Sigmoid colon (tissue), 7 donors: ENCODE data around the gene MAP3K21. TPM values are rescaled to one million over a fixed set of nuclear protein-coding genes. Genes with fewer than 3 reads are reported as not detected.

Experiments used
- DNase-seq: peaks from one replicate; pipeline ENCODE4 v3.0.0-alpha.2; 2019
- H3K27ac ChIP-seq, 4 donors: fragments of 200-600 bp; sonication (generic); one replicate each; pipeline ENCODE4 v1.5.1; 2016 to 2019; ENCODE audit warnings: mild to moderate bottlenecking in 1 of 4
- H3K27me3 ChIP-seq, 3 donors: fragments of 200-600 bp; sonication (generic); one replicate each; pipeline ENCODE4 v1.5.1; 2019; ENCODE audit warnings: mild to moderate bottlenecking in 1 of 3
- H3K36me3 ChIP-seq, 4 donors: fragments of 200-600 bp; sonication (generic); one replicate each; pipeline ENCODE4 v1.5.1; 2016 to 2019
- H3K4me1 ChIP-seq, 4 donors: fragments of 200-600 bp; sonication (generic); one replicate each; pipeline ENCODE4 v1.5.1; 2017 to 2019
- H3K4me3 ChIP-seq, 4 donors: fragments of 200-600 bp; sonication (generic); one replicate each; pipeline ENCODE4 v1.5.1; 2017 to 2019; ENCODE audit warnings: mild to moderate bottlenecking in 2 of 4, moderate library complexity in 1 of 4
- H3K9me3 ChIP-seq, 4 donors: fragments of 200-600 bp in 3 of 4; sonication (generic) in 3 of 4; one replicate each; pipeline versions ENCODE4 v1.5.1 to v1.6.1; 2013 to 2019
- CTCF ChIP-seq, 4 experiments: fragments of 450-650 bp in 3 of 4; fragments of 200-600 bp in 1 of 4; IDR thresholded peaks; one replicate each; pipeline ENCODE4 v1.5.1; 2016 to 2019; ENCODE audit warnings: antibody characterized with exemption in 4 of 4, mild to moderate bottlenecking in 3 of 4, moderate library complexity in 2 of 4
- EP300 ChIP-seq, 4 donors: sonication (generic); formaldehyde crosslinking; IDR thresholded peaks; one replicate each; pipeline ENCODE4 v1.6.1; 2017; ENCODE audit warnings: antibody characterized with exemption in 4 of 4
- POLR2A ChIP-seq, 2 donors: fragments of 450-650 bp; IDR thresholded peaks; one replicate each; pipeline ENCODE4 v1.6.1; 2016; ENCODE audit warnings: antibody characterized with exemption in 2 of 2, mild to moderate bottlenecking in 2 of 2, moderate library complexity in 2 of 2
- POLR2AphosphoS5 ChIP-seq, 4 donors: sonication (generic); formaldehyde crosslinking; IDR thresholded peaks; one replicate each; pipeline ENCODE4 v1.6.1; 2017; ENCODE audit warnings: antibody characterized with exemption in 4 of 4
- WGBS, 2 donors: extraction: QIAGEN DNeasy Blood & Tissue Kit; methylation state at CpG; one replicate each; pipeline ENCODE4 v1.1.7; 2013; 5-methylcytosine and 5-hydroxymethylcytosine counted together
- intact Hi-C: fragments of 100-400 bp; cut with DNase I; formaldehyde crosslinking; loops from one replicate; pipeline ENCODE4 v1.15.1; 2023
- polyA plus RNA-seq, 3 donors: library from polyadenylated mRNA; stranded (reverse); fragments of 200-250 nt; gene quantifications; one replicate each; pipeline ENCODE4 v1.2.3, GENCODE V29; 2013
- total RNA-seq, 4 donors: library from RNA; depleted of rRNA; stranded (reverse); fragments of >200 nt; gene quantifications; one replicate each; pipeline ENCODE4 v1.1.0, GENCODE V29; 2016
- donor health status: healthy with polysubstance abuse.
- donor health status: Bipolar disorder and iron deficiency.
- donor health status: healthy.

MAP3K21 gene
- total and polyA plus RNA-seq, 7 donors, result 0.33 to 7.9 (median 0.81) TPM

- intact Hi-C loops, result no loop called here
- H3K27me3 ChIP-seq, result peaks cover 0 to 5% (median 0%) of the 10 kb centered on the region in 3 donors
- no peak for TF ChIP-seq CTCF (IDR thresholded peaks at IDR 0.05)
- no peak for TF ChIP-seq POLR2A (IDR thresholded peaks at IDR 0.05)
- no peak for TF ChIP-seq POLR2AphosphoS5 (IDR thresholded peaks at IDR 0.05)
- no peak for TF ChIP-seq EP300 (IDR thresholded peaks at IDR 0.05)
- H3K9me3 ChIP-seq, result no peaks in the 10 kb centered on the region
- H3K36me3 ChIP-seq, result no peaks in the 10 kb centered on the region
- 97 to 99% methylated on average over 1 of the region's 1 CpG for WGBS, 2 donors
- no peaks in the 10 kb centered on the region for H3K4me1 ChIP-seq
- H3K4me3 ChIP-seq, result no peak overlapping the region
- DNase-seq, result no peak
- no peak overlapping the region for H3K27ac ChIP-seq
Measured at GRCh38 chr1:233368789-233369130, 41.2 kb downstream of the MAP3K21 start.

GRCh38 chr1:233372218-233373120 is 44.9 kb downstream of the MAP3K21 start:
- no peaks in the 10 kb centered on the region for H3K36me3 ChIP-seq
- DNase-seq, result no peak
- 84 to 87% methylated on average over 12 of the region's 12 CpGs for WGBS, 2 donors
- H3K27ac ChIP-seq, result no peak overlapping the region
- intact Hi-C loops, result no loop called here
- no peaks in the 10 kb centered on the region for H3K27me3 ChIP-seq
- no peak for TF ChIP-seq POLR2A (IDR thresholded peaks at IDR 0.05)
- H3K9me3 ChIP-seq, result no peaks in the 10 kb centered on the region
- no peaks in the 10 kb centered on the region for H3K4me1 ChIP-seq
- no peak overlapping the region for H3K4me3 ChIP-seq

GRCh38 chr1:233373226-233373625 is 45.7 kb downstream of the MAP3K21 start:
- no peak for DNase-seq
- intact Hi-C loops, result no loop called here
- Histone ChIP-seq H3K27ac (no peak overlapping the region), H3K27me3 (no peaks in the 10 kb centered on the region), H3K36me3 (no peaks in the 10 kb centered on the region), H3K4me3 (no peak overlapping the region), H3K9me3 (no peaks in the 10 kb centered on the region), H3K4me1 (no peaks in the 10 kb centered on the region)
- TF ChIP-seq EP300 (IDR thresholded peaks at IDR 0.05) (no peak), POLR2AphosphoS5 (IDR thresholded peaks at IDR 0.05) (no peak), CTCF (IDR thresholded peaks at IDR 0.05) (no peak), POLR2A (IDR thresholded peaks at IDR 0.05) (no peak)
- WGBS, 2 donors, result 89 to 94% methylated on average over 6 of the region's 6 CpGs

DNA sequence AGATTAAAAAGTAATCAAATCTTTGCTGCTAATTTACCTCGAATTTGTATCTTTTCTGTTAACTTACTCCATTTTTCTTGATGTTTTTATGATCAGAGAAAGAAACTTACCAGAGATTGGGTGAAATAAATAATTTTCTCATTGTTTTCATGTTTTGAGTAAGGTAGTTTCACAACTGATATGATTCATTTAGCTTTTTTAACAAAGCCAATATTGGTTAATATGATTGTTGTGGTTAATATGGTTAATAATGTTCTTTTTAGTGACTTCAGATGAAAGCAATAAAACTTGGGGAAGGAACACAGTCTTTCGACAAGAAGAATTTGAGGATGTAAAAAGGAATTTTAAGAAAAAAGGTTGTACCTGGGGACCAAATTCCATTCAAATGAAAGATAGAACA is 48.1 kb downstream of the MAP3K21 start:
- WGBS, 2 donors, result 84 to 86% methylated on average over 2 of the region's 2 CpGs
- TF ChIP-seq POLR2AphosphoS5 (IDR thresholded peaks at IDR 0.05), result no peak
- TF ChIP-seq POLR2A (IDR thresholded peaks at IDR 0.05), result no peak
- no peak for TF ChIP-seq EP300 (IDR thresholded peaks at IDR 0.05)
- no peak for TF ChIP-seq CTCF (IDR thresholded peaks at IDR 0.05)
- Histone ChIP-seq H3K36me3 (no peaks in the 10 kb centered on the region), H3K4me3 (no peak overlapping the region), H3K4me1 (no peaks in the 10 kb centered on the region), H3K27me3 (no peaks in the 10 kb centered on the region), H3K27ac (no peak overlapping the region), H3K9me3 (no peaks in the 10 kb centered on the region)
- intact Hi-C loops, result no loop called here
- DNase-seq, result no peak

- Histone ChIP-seq H3K9me3 (no peaks in the 10 kb centered on the region), H3K4me1 (no peaks in the 10 kb centered on the region), H3K4me3 (no peak overlapping the region), H3K27me3 (no peaks in the 10 kb centered on the region), H3K36me3 (no peaks in the 10 kb centered on the region), H3K27ac (no peak overlapping the region)
- DNase-seq, result no peak
- intact Hi-C loops, result no loop called here
- WGBS, 2 donors, result 66 to 78% methylated on average over 5 of the region's 5 CpGs
- TF ChIP-seq EP300 (IDR thresholded peaks at IDR 0.05) (no peak), POLR2A (IDR thresholded peaks at IDR 0.05) (no peak), CTCF (IDR thresholded peaks at IDR 0.05) (no peak)
Measured at GRCh38 chr1:233376382-233377110, 49.0 kb downstream of the MAP3K21 start.
